Hypothalamus (tissue), 51 donors: Measurements from ENCODE around the gene SRSF4.
"Not testable (repeated sequence)": the region's sequence is repeated elsewhere in the genome, so short reads cannot be mapped to it uniquely, and the experiment has no call there.

Experiments
- DNase-seq, 51 donors: peaks; one replicate each; lab custom pipeline; 2025; lab: John Stamatoyannopoulos, UW

Gene SRSF4

DNA sequence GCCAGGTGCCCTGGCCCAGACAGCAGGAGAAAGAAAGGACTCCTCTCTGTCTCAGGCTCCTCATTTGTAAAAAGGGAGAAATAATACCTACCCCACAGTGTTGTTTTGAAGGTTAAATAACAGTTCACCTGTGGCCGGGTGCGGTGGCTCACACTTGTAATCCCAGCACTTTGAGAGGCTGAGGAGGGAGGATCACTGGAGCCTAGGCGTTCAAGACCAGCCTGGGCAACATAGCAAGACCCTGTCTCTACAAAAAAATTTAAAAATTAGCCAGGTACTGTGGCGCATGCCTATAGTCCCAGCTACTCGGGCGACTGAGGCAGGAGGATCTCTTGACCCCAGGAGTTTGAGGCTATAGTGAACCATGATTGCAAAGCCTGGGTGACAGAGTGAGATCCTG is 55.5 kb downstream of the SRSF4 start:
- DNase-seq = no peak

GRCh38 chr1:29125788-29126187 is 55.9 kb downstream of the SRSF4 start:
- DNase-seq = no peak

GRCh38 chr1:29125237-29125641 is 56.5 kb downstream of the SRSF4 start:
- no peak for DNase-seq

- DNase-seq = peak in 5 of 51 donors; percentile 17 to 33 (median 24)
Measured at GRCh38 chr1:29124366-29125236, 57.1 kb downstream of the SRSF4 start.

GRCh38 chr1:29123887-29124365 is 57.8 kb downstream of the SRSF4 start, which contains the start of gene TMEM200B:
TMEM200B (minus strand) TSS chr1:29123903; CDS start chr1:29121828, 2,075 bp downstream.
- no peak for DNase-seq

DNA sequence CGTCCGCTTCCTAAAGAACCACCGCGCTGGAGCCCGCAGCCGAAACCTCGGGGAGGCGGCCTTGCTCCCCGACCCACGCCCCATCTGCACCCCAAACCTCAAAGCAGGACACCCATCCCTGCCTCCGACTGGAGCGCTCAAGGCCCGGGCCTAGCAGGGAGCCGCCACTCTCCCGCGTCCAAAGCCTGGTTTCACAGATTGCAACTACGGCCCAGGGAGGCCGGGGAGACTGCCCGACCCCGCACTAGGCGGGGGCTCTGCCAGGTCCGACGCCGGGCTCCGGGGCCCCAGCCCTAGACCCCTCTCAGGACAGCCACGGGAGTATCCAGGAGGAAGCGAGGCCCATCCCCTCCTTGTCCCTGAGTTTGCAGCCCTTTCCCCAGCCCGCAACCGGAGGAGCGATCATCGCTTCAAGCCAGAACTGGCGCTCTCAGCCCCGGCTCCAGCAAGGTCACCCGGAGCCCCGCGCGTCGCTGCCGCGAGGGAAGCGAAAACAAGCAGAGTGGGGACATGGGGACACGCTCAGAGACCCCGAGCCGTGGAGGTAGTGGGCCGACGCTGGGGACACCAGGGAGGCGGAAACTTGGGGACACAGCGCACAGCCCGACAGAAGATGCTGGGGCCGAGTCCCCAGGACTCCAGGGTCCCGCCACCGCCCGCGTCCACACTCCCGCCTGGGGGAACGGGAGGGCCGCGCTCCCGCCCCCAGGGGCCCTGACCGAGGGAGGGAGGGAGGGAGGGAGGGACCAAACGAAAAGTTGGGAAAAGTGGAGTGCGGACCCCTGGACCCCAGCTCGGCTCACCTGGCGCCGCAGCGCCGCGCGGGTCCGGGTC is 58.4 kb downstream of the SRSF4 start:
- DNase-seq = no peak

GRCh38 chr1:29122682-29123052 is 59.0 kb downstream of the SRSF4 start:
- peak in 1 of 51 donors; percentile 7 for DNase-seq

- peak in 1 of 51 donors; percentile 23 for DNase-seq
Measured at GRCh38 chr1:29121936-29122681, 59.6 kb downstream of the SRSF4 start.

- no peak for DNase-seq
Measured at GRCh38 chr1:29121516-29121935, 60.2 kb downstream of the SRSF4 start.

DNA sequence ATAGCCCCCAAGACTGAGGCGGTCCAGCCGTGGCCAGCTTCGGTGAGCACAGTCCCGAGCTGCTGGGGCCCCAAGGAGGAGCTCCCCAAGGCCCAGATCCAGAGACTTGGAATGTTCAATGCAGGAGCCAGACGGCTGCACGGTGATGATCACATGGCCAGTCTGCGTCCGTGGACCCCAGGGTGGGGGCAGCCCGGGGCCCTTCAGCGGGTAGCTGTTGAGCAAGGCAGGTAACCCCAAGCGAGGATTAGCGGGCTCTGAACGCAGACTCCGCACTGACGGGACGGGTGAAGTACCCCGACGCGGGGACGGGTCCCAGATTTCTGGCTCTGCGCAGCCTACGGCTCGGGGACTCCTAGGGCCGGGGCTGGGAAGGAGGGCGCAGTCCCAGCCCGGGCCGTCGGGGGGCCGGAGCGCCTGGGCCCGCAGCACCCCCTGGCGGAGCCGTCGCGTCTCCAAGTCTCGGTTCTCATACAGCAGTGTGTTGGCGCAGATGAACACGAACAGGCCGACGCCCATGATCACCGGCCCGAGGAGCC is 60.7 kb downstream of the SRSF4 start:
- DNase-seq = no peak

DNA sequence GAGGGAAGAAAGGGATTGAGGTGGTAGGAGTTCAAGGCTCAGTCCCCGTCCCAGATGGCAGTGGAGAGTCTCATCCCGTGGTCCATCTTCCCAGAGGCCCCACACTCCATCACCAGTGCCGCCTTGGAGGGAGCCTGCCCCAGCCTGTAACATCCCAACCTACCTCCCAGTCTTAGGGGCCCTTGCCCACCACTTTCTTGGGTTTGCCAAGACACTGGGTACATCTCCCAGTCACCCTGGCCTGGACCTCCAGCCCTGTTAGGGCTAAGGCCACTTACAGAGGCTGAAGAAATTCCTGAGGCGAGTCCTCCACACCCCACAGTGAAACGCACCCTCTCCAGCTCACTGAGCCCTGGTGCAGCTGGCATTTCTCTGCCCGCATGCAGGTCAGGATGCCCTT is 61.3 kb downstream of the SRSF4 start:
- DNase-seq = no peak

- no peak for DNase-seq
Measured at GRCh38 chr1:29119121-29119929, 62.4 kb downstream of the SRSF4 start.

DNA sequence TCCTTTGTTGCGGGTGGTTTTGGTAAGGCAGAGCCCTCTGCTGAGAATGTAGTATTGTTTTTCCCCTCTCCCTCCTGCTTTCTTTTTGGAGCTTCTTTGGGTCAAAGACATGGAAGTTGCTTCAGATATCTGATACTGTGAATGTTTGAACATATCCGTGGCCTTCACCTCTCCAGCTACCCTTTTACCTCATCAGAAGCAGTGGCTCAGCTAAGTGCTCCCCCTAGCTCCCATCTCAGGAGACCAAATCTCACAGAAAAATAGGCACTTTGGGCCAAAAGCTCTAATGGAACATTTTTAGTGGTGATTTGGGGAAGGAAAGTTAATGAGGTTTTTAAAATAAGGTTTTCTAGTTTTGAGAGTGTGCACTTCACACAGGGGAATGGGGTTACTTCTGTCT is 64.3 kb downstream of the SRSF4 start:
- no peak for DNase-seq

DNA sequence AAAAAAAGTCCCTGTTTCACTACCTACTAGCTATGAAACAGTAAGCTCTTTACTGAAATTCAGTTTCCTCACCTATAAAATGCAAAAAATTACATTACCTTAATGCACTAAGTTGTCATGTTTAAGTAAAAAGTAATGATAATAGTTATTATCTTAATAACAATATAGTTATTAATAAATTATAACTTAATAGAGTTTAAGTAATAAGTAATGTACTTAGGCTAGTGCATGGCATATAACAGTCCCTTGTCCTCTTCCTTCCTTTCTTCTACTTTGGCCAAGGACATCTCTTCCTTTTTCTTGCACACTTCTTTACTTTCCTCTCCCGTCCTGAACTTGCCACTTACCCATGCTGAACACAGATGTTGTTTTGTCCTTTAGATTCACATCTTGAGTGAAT is 67.0 kb downstream of the SRSF4 start:
- no peak for DNase-seq

DNA sequence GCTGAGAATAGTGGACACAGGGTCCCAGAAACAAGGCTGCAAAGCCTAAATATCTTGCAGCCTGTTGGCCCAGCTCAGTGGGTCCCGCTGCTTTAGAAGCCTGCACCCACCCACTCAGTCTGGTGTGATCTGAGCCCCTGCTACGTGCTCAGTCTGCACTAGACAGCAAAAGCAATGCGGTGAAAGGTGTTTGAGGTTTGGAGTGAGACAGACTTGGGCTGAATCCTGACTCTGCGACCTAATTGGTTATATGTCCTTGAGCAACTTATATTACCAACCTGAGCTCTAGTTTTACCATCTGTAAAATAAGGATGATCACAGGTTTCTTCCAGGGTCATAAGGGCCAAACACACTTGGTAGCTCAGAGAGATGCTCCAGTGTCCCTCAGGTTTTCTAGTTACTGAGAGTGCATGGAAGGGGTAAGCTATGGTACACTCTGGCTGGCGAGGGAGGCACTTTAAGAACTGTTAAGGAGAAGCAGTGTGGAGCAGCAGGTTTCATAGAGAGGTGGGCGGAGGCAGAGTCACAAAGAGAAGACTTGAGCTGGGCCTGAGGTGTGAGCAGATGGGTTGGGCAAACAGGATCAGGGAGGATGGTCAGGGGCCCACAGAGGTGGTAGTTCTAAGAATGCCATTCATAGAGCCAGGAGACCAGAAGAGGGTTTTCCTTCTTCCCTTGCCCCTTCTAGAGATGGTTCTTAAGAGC is 68.1 kb downstream of the SRSF4 start:
- no peak for DNase-seq

GRCh38 chr1:29112705-29113412 is 68.8 kb downstream of the SRSF4 start:
- DNase-seq = peak in 1 of 51 donors; percentile 17

DNA sequence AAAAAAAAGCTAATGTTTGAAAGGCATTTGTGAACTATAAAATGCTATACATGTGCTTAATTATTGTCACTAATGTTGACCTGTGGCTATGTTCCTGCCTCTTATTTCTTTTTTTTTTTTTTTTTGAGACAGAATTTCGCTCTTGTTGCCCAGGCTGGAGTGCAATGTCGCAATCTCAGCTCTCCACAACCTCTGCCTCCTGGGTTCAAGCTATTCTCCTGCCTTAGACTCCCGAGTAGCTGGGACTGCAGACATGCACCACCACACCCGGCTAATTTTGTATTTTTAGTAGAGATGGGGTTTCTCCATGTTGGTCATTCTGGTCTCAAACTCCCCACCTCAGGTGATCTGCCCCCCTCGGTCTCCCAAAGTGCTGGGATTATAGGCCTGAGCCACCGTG is 73.7 kb downstream of the SRSF4 start:
- DNase-seq = not testable (repeated sequence)

DNA sequence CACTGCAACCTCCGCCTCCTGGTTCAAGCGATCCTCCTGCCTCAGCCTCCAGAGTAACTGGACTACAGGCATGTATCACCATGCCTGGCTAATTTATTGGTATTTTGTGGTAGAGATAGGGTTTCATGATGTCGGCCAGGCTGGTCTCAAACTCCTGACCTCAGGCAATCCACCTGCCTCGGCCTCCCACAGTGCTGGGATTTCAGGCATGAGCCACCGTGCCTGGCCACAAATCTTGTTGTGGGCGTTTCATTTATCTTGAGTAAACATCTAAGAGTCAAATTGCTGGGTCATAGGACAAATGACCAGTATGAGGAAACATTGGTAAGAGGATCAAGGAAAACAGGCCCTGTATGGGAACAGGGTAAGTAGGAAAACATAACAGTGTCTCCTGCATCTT is 75.9 kb downstream of the SRSF4 start:
- no peak for DNase-seq
